ENCODE measurements around the gene EDC3.

- TF ChIP-seq CTCF (IDR thresholded peaks at IDR 0.05) = no peak
- TF ChIP-seq POLR2A (IDR thresholded peaks at IDR 0.05) = no peak
Observed at GRCh38 chr15:74669627-74670026, 26.2 kb downstream of the EDC3 start.

Measured in prostate gland (tissue), 2 donors.